Measurements from ENCODE around the gene KNG1. TPM values are rescaled to one million over a fixed set of nuclear protein-coding genes. Genes with fewer than 3 reads are reported as not detected.
"Not testable (repeated sequence)": the region's sequence is repeated elsewhere in the genome, so short reads cannot be mapped to it uniquely, and the experiment has no call there.

Gene KNG1
- total RNA-seq, 4 donors from 2014 or later: 1.6 to 2.0 TPM; not detected in 2

DNA sequence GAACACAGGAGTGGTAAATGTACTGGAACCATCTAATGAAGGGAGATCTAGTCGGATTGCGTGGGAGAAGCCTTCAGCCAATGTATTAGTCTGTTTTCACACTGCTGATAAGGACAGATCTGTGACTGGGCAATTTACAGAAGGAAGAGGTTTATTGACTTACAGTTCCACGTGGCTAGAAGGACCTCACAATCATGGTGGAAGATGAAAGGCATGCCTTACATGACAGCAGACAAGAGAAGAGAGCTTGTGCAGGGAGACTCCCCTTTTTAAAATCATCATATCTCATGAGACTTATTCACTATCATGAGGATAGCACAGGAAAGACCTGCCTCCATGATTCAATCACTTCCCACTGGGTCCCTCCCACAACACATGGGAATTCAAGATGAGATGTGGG, 34.3 kb upstream of the KNG1 start:
- DNase-seq: no peak
- intact Hi-C loops (cut with DNase I; ENCODE audit: low total_unique reads) (no loop called here), in situ Hi-C loops (cut with MboI; ENCODE audit: low pct_ligation_motif_present in 1 of 4, low pct_unique_long_range_greater_than_20kb in 1 of 4, low sequenced_read_pairs in 3 of 4) (no loop called here)
- TF ChIP-seq EP300 (IDR thresholded peaks at IDR 0.05; ENCODE audit: low read depth) (no peak), POLR2AphosphoS5 (IDR thresholded peaks at IDR 0.05) (no peak)
- TF ChIP-seq, protein P1, sequence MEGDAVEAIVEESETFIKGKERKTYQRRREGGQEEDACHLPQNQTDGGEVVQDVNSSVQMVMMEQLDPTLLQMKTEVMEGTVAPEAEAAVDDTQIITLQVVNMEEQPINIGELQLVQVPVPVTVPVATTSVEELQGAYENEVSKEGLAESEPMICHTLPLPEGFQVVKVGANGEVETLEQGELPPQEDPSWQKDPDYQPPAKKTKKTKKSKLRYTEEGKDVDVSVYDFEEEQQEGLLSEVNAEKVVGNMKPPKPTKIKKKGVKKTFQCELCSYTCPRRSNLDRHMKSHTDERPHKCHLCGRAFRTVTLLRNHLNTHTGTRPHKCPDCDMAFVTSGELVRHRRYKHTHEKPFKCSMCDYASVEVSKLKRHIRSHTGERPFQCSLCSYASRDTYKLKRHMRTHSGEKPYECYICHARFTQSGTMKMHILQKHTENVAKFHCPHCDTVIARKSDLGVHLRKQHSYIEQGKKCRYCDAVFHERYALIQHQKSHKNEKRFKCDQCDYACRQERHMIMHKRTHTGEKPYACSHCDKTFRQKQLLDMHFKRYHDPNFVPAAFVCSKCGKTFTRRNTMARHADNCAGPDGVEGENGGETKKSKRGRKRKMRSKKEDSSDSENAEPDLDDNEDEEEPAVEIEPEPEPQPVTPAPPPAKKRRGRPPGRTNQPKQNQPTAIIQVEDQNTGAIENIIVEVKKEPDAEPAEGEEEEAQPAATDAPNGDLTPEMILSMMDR (IDR thresholded peaks at IDR 0.05): no peak
- Histone ChIP-seq H3K36me3 (no peaks in the 10 kb centered on the region), H3K9me3 (no peaks in the 10 kb centered on the region), H3K4me3 (no peak overlapping the region), H3K4me1 (no peaks in the 10 kb centered on the region), H3K27me3 (peaks cover 7% of the 10 kb centered on the region), H3K27ac (no peak overlapping the region)
- 0 to 62% methylated on average over 1 to 3 of the region's 3 CpGs for WGBS, 2 donors (ENCODE audit: low coverage in 1 of 2)

DNA sequence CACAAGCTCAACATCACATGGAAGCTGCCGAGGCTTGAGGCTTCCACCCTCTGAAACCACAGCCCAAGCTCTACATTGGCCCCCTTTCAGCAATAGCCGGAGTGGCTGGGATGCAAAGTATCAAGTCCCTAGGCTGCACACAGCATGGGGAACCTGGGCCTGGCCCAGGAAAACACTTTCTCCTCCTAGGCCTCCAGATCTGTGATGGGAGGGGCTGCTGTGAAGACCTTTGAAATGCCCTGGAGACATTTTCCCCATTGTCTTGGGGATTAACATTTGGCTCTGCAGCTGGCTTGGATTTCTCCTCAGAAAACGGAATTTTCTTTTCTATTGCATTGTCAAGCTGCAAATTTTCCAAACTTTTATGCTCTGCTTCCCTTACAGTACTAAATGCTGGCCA, 33.2 kb upstream of the KNG1 start:
- no peak for DNase-seq
- peaks cover 7% of the 10 kb centered on the region for H3K27me3 ChIP-seq
- in situ Hi-C loops (cut with MboI; ENCODE audit: low pct_ligation_motif_present in 1 of 4, low pct_unique_long_range_greater_than_20kb in 1 of 4, low sequenced_read_pairs in 3 of 4): no loop called here
- 83 to 100% methylated on average over 1 to 3 of the region's 3 CpGs for whole genome bisulfite sequencing, 2 donors (ENCODE audit: low coverage in 1 of 2)
- H3K4me3 ChIP-seq: no peak overlapping the region
- intact Hi-C loops (cut with DNase I; ENCODE audit: low total_unique reads): no loop called here
- no peak overlapping the region for H3K27ac ChIP-seq
- no peaks in the 10 kb centered on the region for H3K4me1 ChIP-seq
- TF ChIP-seq, protein P1 (IDR thresholded peaks at IDR 0.05): no peak
- TF ChIP-seq POLR2A (IDR thresholded peaks at IDR 0.05) (no peak), EP300 (IDR thresholded peaks at IDR 0.05; ENCODE audit: low read depth) (no peak), POLR2AphosphoS5 (IDR thresholded peaks at IDR 0.05) (no peak)
- H3K36me3 ChIP-seq: no peaks in the 10 kb centered on the region
- H3K9me3 ChIP-seq: no peaks in the 10 kb centered on the region

DNA sequence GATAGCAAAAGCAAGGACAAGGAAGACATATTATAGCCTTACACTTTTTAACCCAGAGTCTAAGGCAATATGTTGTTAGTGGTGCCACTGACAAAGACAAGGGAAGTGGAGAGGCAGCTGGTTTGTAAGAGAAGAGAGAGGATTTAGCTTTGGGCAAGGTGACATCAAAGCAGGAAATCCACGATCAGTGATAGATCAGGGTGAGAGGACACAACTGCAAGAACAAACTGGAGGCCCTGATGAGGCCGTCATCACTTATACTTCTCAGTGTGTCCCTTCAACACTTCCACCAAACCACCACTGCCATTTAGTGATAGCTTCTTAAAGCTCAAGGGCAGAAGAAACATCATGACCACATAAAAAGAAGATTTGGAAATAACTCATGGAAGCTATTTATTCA, 30.7 kb upstream of the KNG1 start:
- H3K9me3 ChIP-seq; H3K4me3 ChIP-seq; H3K27ac ChIP-seq; DNase-seq; in situ Hi-C loops (cut with MboI; ENCODE audit: low pct_ligation_motif_present in 1 of 4, low pct_unique_long_range_greater_than_20kb in 1 of 4, low sequenced_read_pairs in 3 of 4); intact Hi-C loops (cut with DNase I; ENCODE audit: low total_unique reads); H3K27me3 ChIP-seq; H3K4me1 ChIP-seq; H3K36me3 ChIP-seq: not testable (repeated sequence)
- WGBS, 2 donors (ENCODE audit: low coverage in 1 of 2): 50 to 73% methylated on average over 1 to 2 of the region's 2 CpGs

DNA sequence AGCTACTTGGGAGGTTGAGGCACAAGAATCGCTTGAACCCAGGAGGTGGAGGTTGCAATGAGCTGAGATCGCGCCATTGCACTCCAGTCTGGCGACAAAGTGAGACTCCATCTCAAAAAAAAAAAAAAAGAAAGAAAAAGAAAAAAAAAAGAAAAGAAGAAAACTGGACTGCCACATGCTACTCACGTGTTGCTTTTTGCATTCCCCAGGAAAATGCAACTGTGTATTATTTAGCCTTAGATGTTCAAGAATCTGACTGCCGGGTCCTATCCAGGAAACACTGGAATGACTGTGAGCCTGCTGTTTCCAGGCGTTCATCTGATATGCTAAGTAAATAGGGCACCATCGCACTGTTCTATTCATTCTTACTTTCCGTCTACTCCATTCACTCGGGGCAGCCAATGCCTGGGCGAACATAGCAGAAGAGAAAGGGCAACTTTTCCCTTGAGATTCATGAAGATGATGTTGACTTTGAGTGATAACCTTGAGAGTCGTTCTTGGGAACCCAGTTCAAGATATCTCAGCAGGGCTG, 30.0 kb upstream of the KNG1 start:
- intact Hi-C loops (cut with DNase I; ENCODE audit: low total_unique reads): no loop called here

DNA sequence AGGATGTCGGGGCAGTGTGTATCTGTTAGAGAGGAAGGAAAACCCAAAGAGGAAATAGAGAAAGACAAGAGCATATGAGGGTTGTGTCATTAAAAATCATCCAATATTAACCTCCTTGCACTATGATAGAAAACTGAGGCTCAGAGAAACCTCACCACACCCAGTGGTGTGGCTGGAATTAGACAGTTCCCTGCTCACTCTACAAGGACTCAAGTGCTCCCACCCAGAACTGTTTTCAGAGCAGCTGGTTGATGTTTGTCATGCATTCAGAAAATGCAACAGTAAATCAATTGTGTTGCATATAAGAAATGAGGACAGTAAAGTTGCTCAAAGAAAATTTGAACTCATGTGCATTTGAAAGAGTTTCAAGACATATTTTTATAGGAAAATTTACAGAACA, 26.9 kb upstream of the KNG1 start:
- 81 to 100% methylated on average over 1 of the region's 1 CpG for WGBS, 2 donors (ENCODE audit: low coverage in 1 of 2)
- H3K9me3 ChIP-seq; H3K27ac ChIP-seq; H3K36me3 ChIP-seq; H3K4me3 ChIP-seq; H3K4me1 ChIP-seq; DNase-seq; H3K27me3 ChIP-seq; intact Hi-C loops (cut with DNase I; ENCODE audit: low total_unique reads); in situ Hi-C loops (cut with MboI; ENCODE audit: low pct_ligation_motif_present in 1 of 4, low pct_unique_long_range_greater_than_20kb in 1 of 4, low sequenced_read_pairs in 3 of 4): not testable (repeated sequence)

More for the DNA sequence above, 30.0 kb upstream of the KNG1 start:
- H3K4me3 ChIP-seq: no peak overlapping the region
- TF ChIP-seq POLR2AphosphoS5 (IDR thresholded peaks at IDR 0.05) (no peak), POLR2A (IDR thresholded peaks at IDR 0.05) (no peak), EP300 (IDR thresholded peaks at IDR 0.05; ENCODE audit: low read depth) (no peak)
- TF ChIP-seq, protein P1 (IDR thresholded peaks at IDR 0.05): no peak
- no peak overlapping the region for H3K27ac ChIP-seq
- no peaks in the 10 kb centered on the region for H3K4me1 ChIP-seq
- in situ Hi-C loops (cut with MboI; ENCODE audit: low pct_ligation_motif_present in 1 of 4, low pct_unique_long_range_greater_than_20kb in 1 of 4, low sequenced_read_pairs in 3 of 4): no loop called here
- H3K27me3 ChIP-seq: peaks cover 7% of the 10 kb centered on the region
- no peaks in the 10 kb centered on the region for H3K36me3 ChIP-seq
- DNase-seq: no peak
- 69 to 76% methylated on average over 7 to 12 of the region's 12 CpGs for WGBS, 2 donors (ENCODE audit: low coverage in 1 of 2)
- no peaks in the 10 kb centered on the region for H3K9me3 ChIP-seq

Measured in transverse colon (tissue), 4 donors.